Skeletal muscle tissue (tissue), 4 donors: Measurements from ENCODE around the gene CASTOR1. TPM values are rescaled to one million over a fixed set of nuclear protein-coding genes. Genes with fewer than 3 reads are reported as not detected.

Source experiments
- H3K27ac ChIP-seq: one replicate; pipeline ENCODE4 v1.7.0; 2013; ENCODE audit warnings: mild to moderate bottlenecking, low read depth, low read length, inconsistent platforms
- H3K27me3 ChIP-seq, 3 donors: one replicate each; pipeline ENCODE4 v1.7.0; 2013; ENCODE audit warnings: low read length in 3 of 3; ENCODE audit not compliant: control insufficient read depth in 3 of 3, insufficient read depth in 3 of 3
- H3K36me3 ChIP-seq, 3 donors: one replicate each; pipeline ENCODE4 v1.7.0; 2013; ENCODE audit warnings: low read length in 3 of 3; ENCODE audit not compliant: control insufficient read depth in 3 of 3, insufficient read depth in 3 of 3
- H3K4me1 ChIP-seq, 3 donors: one replicate each; pipeline ENCODE4 v1.7.0; 2013; ENCODE audit warnings: low read length in 3 of 3, mild to moderate bottlenecking in 3 of 3; ENCODE audit not compliant: control insufficient read depth in 3 of 3, insufficient read depth in 3 of 3
- H3K4me3 ChIP-seq, 3 donors: one replicate each; pipeline ENCODE4 v1.7.0; 2013; ENCODE audit warnings: low read length in 3 of 3
- H3K9ac ChIP-seq, 3 donors: one replicate each; pipeline ENCODE4 v1.7.0; 2013; ENCODE audit warnings: low read length in 3 of 3, mild to moderate bottlenecking in 3 of 3, moderate library complexity in 2 of 3, low read depth in 1 of 3
- H3K9me3 ChIP-seq, 3 donors: one replicate each; pipeline ENCODE4 v1.7.0; 2013; ENCODE audit warnings: low read length in 3 of 3; ENCODE audit not compliant: control insufficient read depth in 3 of 3
- total RNA-seq: library from RNA; depleted of rRNA; stranded (reverse); fragments of >200 nt; gene quantifications from one replicate; pipeline ENCODE4 v1.2.3, GENCODE V29; 2014
- donor health status: Osteomylitis.

CASTOR1 gene
- total RNA-seq, 1 donor from 2014 or later = 2.6 TPM

DNA sequence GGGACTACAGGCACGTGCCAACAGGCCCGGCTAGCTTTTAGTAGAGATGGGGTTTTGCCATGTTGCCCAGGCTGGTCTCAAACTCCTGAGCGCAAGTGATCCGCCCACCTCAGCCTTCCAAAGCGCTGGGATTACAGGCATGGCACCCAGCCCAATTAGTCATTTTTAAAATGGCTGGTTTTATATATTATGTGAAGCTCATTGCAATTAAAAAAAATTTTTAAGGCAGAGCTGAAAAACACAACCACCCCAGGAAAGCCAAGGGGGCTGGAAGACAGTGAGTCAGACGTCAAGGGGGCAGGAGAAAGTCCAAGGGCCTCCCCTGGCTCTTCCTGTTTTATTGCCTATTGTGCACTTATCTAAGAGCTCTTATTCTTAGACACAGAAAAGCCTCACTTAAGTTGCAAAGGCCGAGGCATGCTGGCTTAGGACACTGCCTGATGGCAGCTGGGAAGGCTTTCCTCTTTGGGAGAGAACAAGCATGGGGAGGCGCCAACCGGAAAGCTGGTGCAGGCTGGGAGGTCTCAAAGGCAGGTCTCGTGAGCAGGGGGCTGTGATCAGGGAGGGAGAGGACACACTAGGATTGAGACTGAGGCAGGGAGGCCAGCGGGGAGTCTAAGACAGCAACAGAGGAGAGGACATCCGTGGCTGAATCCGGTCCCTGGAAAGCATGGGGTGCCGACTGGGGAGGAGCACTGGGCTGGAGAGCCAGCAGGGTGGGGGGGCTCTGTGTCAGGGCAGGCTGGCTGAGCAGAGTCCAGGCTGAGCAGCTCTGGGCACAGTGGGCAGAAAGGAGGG is 11.6 kb downstream of the CASTOR1 start:
- peaks cover 4 to 15% (median 12%) of the 10 kb centered on the region in 3 donors for H3K27me3 ChIP-seq
- H3K36me3 ChIP-seq = no peaks in the 10 kb centered on the region
- H3K4me3 ChIP-seq = peak overlapping the region in 1 of 3 donors; percentile 6
- no peak overlapping the region for H3K9ac ChIP-seq
- H3K9me3 ChIP-seq = no peaks in the 10 kb centered on the region
- H3K27ac ChIP-seq = peak overlapping the region; percentile 18
- peaks cover 0 to 17% (median 6%) of the 10 kb centered on the region in 3 donors for H3K4me1 ChIP-seq

- H3K4me1 ChIP-seq = peaks cover 0 to 17% (median 6%) of the 10 kb centered on the region in 3 donors
- no peaks in the 10 kb centered on the region for H3K36me3 ChIP-seq
- H3K9me3 ChIP-seq = no peaks in the 10 kb centered on the region
- H3K27me3 ChIP-seq = peaks cover 4 to 15% (median 12%) of the 10 kb centered on the region in 3 donors
- H3K4me3 ChIP-seq = no peak overlapping the region
- no peak overlapping the region for H3K9ac ChIP-seq
- H3K27ac ChIP-seq = no peak overlapping the region
Measured at GRCh38 chr22:30276039-30276438, 13.3 kb downstream of the CASTOR1 start.

DNA sequence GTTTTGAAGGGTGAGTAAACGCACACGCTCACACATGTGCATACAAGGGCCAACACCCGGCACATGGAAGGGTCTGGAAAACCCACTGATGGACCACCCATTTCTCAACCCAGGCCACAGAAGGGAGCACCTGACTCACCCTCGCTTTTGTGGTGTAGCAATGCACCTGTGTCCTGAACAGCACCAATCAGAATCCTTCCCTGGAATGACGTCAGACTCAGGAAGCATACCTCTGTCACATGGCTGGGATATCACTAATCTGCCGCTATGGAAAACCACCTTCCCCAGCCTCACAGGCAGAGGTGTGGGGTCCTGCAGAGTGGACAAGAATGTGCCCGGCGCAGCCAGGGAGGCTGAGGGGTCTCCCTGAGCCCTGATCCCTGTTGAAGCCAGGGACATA is 13.7 kb downstream of the CASTOR1 start:
- no peaks in the 10 kb centered on the region for H3K36me3 ChIP-seq
- peaks cover 0 to 17% (median 6%) of the 10 kb centered on the region in 3 donors for H3K4me1 ChIP-seq
- H3K27me3 ChIP-seq = peaks cover 4 to 15% (median 12%) of the 10 kb centered on the region in 3 donors
- no peak overlapping the region for H3K9ac ChIP-seq
- no peak overlapping the region for H3K4me3 ChIP-seq
- H3K9me3 ChIP-seq = no peaks in the 10 kb centered on the region
- no peak overlapping the region for H3K27ac ChIP-seq

- Histone ChIP-seq H3K4me1 (peaks cover 0 to 14% (median 6%) of the 10 kb centered on the region in 3 donors), H3K36me3 (no peaks in the 10 kb centered on the region), H3K4me3 (no peak overlapping the region), H3K9ac (no peak overlapping the region), H3K9me3 (no peaks in the 10 kb centered on the region), H3K27me3 (peaks cover 4 to 15% (median 10%) of the 10 kb centered on the region in 3 donors), H3K27ac (no peak overlapping the region)
Measured at GRCh38 chr22:30274437-30274812, 14.9 kb downstream of the CASTOR1 start.

- Histone ChIP-seq H3K9ac (no peak overlapping the region), H3K4me3 (no peak overlapping the region), H3K36me3 (no peaks in the 10 kb centered on the region), H3K9me3 (no peaks in the 10 kb centered on the region), H3K4me1 (peaks cover 0 to 9% (median 6%) of the 10 kb centered on the region in 3 donors), H3K27me3 (peaks cover 4 to 15% (median 8%) of the 10 kb centered on the region in 3 donors), H3K27ac (no peak overlapping the region)
Measured at GRCh38 chr22:30273711-30274436, 15.4 kb downstream of the CASTOR1 start.

GRCh38 chr22:30272781-30273601 is 16.3 kb downstream of the CASTOR1 start:
- H3K9ac ChIP-seq = no peak overlapping the region
- no peaks in the 10 kb centered on the region for H3K36me3 ChIP-seq
- H3K27ac ChIP-seq = no peak overlapping the region
- H3K4me1 ChIP-seq = peaks cover 0 to 4% (median 3%) of the 10 kb centered on the region in 3 donors
- peaks cover 4 to 15% (median 8%) of the 10 kb centered on the region in 3 donors for H3K27me3 ChIP-seq
- H3K4me3 ChIP-seq = no peak overlapping the region
- no peaks in the 10 kb centered on the region for H3K9me3 ChIP-seq

DNA sequence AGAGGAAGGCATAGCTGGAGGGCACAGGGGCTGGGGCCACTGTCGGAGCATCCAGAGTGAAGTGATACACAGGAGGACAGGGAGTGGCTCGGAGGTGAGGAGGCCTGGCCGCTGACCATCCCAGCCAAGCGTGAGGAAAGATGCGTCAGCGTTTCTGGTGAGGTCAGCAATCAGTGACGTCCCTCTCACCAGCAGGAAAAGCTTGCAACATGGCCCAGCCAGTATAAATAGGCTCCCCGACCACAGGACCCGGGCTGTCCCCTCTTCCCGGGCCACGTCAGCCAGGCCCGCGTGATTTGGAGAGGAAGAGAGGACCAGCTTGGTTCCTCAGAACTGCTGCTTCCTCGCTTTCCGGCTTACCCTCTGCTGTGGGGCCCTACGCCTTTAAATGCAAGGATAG is 18.5 kb downstream of the CASTOR1 start:
- no peaks in the 10 kb centered on the region for H3K9me3 ChIP-seq
- H3K27me3 ChIP-seq = peaks cover 4 to 14% (median 8%) of the 10 kb centered on the region in 3 donors
- H3K9ac ChIP-seq = no peak overlapping the region
- no peaks in the 10 kb centered on the region for H3K4me1 ChIP-seq
- H3K36me3 ChIP-seq = no peaks in the 10 kb centered on the region
- no peak overlapping the region for H3K27ac ChIP-seq
- no peak overlapping the region for H3K4me3 ChIP-seq

DNA sequence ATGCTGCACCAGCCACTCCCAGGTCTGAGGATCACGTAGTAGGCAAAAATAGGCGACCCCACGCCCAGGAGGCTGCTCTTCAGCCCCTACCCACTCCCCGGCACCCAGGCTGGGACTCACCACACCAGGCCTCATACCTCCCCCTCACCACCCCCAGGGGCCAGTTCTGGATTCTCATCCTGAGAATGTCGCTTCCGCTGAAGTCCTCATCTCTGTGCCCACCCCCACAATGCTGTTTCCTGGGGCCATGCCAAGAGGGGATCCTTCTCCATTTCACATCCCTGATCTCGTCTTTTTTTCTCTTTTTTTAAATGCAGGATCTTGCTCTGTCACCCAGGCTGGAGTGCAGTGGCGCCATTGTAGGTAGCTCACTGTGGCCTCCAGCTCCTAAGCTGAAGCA is 21.0 kb downstream of the CASTOR1 start:
- H3K4me1 ChIP-seq = peaks cover 0 to 8% (median 0%) of the 10 kb centered on the region in 3 donors
- no peak overlapping the region for H3K9ac ChIP-seq
- no peaks in the 10 kb centered on the region for H3K9me3 ChIP-seq
- peaks cover 0 to 11% (median 9%) of the 10 kb centered on the region in 3 donors for H3K27me3 ChIP-seq
- H3K36me3 ChIP-seq = no peaks in the 10 kb centered on the region
- no peak overlapping the region for H3K4me3 ChIP-seq
- H3K27ac ChIP-seq = no peak overlapping the region

- peaks cover 0 to 12% (median 2%) of the 10 kb centered on the region in 3 donors for H3K4me1 ChIP-seq
- H3K27ac ChIP-seq = peak overlapping the region; percentile 51
Measured at GRCh38 chr22:30267382-30268302, 21.7 kb downstream of the CASTOR1 start.

More at GRCh38 chr22:30267382-30268302, 21.7 kb downstream of the CASTOR1 start:
- no peaks in the 10 kb centered on the region for H3K36me3 ChIP-seq
- H3K9me3 ChIP-seq = no peaks in the 10 kb centered on the region
- H3K4me3 ChIP-seq = no peak overlapping the region
- H3K9ac ChIP-seq = no peak overlapping the region
- peaks cover 0 to 12% (median 11%) of the 10 kb centered on the region in 3 donors for H3K27me3 ChIP-seq
